Esophagus mucosa (tissue), 1 donor: ENCODE data around the gene SERPINA1. TPM values are rescaled to one million over a fixed set of nuclear protein-coding genes. Genes with fewer than 3 reads are reported as not detected.

Experiments
- ATAC-seq: fragments of 200-7000 bp; cut with Tn5 transposase; one replicate; pipeline ENCODE4 v1.9.1; 2020
- total RNA-seq: library from RNA; stranded (reverse); gene quantifications from one replicate; pipeline ENCODE4 v1.2.4, GENCODE V29; 2023
- donor health status: DM: yes; HTN: yes; CAD: no.

Gene SERPINA1
- total RNA-seq, 1 donor from 2014 or later = 4.3 TPM

DNA sequence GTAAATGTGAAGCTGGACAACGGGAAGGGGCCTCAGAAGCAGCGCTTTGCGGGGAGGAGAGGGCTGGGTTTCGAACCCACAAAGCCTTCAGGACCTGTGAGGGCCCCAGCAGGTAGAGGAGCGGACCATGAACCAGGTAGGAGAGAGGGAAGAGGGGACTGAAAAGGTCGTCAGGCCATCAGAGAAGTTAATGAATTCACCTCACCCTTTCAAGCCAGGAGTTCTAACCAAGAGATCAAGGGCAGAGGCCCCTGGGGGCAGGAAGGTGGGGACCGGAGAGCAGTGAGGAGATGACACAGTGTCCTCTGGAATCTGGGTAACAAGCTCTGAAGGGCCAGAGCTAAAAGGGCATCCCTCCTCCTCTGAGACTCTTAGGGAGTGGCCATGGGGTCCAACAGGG is 19.4 kb downstream of the SERPINA1 start:
- no peak for ATAC-seq

DNA sequence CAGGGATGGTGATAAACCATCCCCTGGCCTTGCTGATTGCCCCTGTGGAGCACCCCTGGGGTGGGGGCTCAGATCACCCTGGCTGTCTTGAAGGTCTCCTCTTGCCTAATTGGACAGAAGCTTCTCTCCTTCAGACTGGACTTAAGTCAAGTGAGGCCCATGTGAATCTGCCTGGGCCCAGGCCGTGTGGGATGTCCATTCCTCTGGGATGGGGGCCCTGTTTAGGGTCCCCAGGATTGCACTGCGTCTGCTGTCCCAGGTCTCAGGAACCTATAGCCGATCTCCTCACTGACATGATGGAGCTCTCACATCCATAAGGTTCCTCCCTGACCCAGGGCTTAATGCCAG is 20.2 kb downstream of the SERPINA1 start:
- no peak for ATAC-seq

DNA sequence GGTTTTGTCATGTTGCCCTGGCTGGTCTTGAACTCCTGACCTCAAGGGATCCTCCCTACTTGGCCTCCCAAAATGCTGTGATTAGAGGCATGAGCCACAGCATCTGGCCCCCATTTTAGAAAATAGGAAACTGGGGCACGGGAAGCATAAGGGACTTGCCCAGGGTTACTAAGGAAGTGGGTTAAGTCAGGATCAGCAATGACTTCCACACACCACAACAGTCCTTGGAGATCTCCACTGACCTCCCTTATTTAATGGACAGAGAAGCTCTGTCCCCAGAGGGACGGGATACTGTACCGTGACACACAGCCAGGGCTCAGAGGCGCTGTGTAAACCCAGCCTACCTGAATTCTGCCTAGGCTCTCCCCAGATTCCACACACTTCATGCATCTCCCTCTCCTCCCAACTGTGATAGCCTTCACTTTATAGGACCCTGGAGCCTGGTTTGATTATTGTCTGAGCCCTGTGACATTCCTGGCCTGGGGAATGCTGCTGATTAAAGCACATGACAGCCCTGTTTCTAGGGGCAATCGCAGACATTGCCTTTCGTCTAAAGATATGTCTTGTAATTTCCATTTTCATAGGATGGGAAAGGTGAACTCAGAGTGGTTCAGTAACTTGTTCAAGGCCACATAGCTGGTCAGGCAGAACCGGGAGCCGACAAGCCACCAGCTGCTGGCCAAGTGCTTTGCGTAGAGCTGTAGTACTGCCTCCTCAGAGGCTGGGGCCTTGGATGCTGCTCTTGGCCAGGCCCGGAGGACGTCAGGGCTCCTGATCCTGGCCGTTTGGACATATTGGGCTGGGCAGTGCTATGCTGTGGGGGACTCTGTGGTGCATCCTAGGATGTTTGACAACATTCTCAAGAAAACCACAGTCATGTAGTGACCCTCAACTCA is 20.8 kb downstream of the SERPINA1 start:
- no peak for ATAC-seq

DNA sequence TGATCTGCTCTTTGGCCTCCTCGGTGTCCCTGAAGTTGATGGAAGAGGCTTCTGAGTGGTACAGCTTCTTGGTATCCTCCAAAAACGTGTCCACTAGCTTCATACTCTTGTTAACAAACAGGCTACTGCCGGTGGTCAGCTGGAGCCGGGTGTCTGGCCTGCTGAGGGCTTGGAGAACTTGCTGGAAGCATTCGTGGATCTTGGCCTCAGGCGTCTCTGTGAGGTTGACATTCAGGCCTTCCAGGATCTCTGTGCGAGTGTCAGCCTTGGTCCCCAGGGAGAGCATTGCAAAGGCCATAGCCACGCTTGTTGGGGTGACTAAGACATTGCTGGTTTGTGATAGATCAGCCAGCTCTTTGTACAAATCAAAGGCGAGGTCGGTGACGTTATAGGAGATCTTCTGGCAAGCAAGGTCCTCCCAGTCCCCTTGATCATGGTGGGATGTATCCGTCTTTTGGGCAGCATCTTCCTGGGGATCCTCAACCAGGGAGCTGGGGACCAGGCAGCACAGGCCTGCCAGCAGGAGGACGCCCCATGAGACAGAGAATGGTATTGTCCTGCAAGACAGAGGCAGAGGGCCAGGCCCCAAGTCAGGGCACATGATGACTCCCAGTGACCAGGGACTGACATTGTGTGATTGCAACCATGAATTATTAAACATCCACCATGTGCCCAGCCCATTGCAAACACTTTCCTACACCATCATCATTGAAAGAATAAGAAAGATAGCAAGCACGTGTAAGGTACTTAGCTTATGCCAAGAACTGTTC is 22.1 kb downstream of the SERPINA1 start, which contains the start of gene SERPINA2:
TSS of gene SERPINA2 (minus strand) at position 553 of the 770 bp plus-strand sequence.
- no peak for ATAC-seq

DNA sequence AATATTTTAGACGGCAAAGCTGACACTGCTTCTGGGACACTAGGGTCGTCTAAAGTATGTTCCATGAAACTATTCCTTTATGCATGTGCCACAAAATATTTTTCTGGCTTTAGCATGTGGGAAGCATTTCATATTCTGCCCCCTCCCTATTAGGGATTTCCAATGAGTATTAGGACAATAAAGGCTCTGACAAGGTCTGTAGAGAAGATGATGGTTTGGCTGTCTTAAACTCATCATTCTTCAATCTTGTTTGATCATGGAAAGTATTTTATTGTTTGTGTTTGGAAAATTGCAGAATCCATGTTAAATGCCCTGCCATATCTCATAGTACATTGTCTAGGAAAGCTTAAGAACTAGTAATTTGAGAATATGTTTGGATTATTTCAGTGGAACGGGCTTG is 22.8 kb downstream of the SERPINA1 start:
- no peak for ATAC-seq

DNA sequence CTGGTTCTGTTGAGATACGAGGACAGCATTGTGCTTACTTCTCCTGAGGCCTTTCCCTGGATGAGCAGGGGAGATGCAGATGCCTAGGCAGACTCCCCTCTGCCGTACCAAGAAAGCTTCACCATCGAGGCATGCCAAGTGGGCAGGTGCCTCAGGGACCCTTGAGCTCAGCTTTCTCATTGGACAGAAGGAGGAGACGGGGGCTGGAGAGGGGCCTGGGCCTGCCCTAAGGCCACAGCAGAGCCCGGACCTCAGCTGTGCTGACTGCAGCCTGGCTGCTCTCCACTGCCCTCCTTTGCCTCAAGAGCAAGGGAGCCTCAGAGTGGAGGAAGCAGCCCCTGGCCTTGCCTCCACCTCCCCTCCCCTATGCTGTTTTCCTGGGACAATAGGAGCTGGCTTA is 23.4 kb downstream of the SERPINA1 start:
- no peak for ATAC-seq

DNA sequence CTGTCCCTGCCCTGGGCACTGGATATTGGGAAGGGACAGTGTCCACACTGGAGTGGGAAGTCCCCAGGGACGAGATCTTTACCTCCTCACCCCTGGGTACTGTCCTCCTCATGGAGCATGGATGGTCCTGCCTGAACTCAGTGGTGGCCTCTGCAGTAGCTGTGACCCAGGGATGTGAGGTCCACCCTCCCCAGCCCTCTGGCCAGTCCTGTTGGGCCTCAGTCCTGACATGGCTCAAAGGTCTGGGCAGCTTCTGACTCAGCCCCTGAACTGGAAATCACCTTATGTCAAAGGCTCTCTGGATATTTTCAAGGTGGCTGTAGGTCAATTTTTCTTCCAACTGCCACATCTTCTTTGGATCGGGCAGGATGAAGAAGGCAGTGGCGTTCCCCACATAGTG is 24.4 kb downstream of the SERPINA1 start:
- ATAC-seq = no peak

DNA sequence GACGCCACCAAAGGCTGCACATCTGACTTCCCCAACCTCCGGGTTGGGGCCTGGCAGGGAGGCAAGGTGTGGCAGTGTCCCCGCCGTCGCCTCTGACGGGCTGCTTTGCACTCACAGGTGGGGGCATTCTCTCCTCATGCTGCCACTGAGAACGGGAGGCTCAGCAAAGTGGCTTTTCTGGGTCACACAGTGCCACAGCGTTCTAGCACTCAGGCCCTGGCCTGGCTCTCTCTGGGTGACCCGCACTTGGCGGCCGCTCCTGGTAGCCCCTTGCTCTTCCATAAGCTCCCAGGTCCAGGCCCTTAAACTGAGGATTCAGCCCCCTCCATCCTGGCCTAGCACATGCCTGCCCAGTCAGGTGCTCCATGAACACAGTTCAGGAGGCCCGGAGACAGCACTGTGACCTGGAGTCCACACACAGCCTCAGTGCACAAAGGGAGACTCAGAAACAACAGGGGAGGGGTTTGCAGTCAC is 25.2 kb downstream of the SERPINA1 start:
- no peak for ATAC-seq

DNA sequence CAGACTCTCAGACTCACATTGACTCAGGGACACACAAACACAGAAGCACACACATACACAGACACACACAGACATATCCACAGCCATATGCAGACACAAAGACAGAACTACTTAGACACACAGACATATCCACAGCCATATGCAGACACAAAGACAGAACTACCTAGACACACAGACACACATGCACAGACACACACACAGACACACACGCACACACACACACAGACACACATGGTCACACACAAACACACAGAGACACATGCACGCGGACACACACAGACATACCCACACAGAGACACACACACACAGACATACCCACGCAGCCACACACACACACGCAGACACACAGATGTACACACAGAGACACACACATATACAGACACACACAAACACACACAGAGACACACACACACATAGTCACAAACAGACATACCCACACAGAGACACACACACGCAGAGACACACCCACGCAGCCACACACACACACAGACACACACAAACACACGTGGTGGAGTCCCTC is 25.7 kb downstream of the SERPINA1 start:
- ATAC-seq = no peak

DNA sequence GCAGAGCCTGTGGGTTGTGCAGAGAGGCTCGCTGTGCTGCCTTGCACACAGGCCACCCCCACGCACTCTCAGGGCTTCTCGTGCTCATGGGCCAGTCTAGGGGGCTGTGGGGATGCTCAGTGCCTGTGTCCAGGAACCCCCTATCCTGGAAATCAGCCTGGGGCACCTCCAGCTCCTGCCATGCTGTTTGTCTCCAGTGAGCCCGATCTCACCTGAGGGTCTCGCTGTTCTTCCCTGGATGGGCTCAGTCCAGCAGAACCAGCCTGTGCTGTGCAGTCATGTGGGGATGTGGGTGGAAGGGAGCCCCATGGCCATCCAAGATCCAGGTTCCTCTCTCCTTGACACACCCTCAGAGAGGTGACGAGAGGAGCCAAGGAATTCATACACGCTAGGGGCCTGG is 26.7 kb downstream of the SERPINA1 start:
- ATAC-seq = no peak

DNA sequence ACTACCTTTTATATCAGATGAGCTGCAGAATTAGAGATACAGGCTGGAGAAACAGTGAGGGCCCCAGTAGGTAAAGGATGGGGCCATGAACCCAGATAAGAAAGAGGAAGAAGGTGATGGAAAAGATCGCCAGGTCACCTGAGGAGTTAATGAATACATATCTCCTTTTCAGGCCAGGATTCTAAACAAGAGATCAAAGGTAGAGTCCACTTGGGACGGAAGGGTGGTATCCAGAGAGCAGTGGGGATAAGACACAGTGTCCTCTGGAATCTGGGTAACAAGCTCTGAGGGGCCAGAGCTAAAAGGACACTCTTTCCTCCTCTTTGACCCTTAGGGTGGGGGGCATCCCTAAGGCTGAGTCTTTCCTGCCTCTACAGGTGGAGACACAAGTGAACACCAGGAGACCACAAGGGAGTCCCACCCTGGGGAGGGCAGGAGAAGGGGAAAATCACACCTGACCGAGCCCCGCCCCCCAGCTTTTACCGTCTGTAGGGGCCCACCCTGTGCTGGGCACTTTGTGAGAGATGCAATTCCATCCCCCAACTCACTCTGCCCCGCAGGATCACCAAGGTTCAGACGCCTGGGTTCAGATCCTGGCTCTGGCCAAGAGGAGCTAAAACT is 27.3 kb downstream of the SERPINA1 start:
- no peak for ATAC-seq

DNA sequence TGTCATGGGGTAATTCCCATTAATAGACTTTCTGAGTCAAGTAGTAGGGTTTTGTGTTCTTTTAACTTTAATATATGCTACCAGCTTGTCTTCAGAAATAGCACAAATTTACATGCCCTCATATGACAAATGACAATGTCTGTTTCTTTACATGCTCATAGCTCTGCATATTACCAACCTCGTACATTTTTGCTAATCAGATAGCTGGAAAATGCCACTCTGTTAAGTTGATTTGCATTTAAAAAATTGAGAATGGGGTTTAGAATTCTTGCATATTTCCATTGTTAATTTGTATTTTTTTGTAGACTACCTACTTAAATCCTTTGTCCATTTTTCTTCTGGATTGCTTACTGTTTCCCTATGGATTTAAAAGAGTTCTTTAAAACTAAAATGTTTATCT is 31.2 kb downstream of the SERPINA1 start:
- ATAC-seq = no peak

DNA sequence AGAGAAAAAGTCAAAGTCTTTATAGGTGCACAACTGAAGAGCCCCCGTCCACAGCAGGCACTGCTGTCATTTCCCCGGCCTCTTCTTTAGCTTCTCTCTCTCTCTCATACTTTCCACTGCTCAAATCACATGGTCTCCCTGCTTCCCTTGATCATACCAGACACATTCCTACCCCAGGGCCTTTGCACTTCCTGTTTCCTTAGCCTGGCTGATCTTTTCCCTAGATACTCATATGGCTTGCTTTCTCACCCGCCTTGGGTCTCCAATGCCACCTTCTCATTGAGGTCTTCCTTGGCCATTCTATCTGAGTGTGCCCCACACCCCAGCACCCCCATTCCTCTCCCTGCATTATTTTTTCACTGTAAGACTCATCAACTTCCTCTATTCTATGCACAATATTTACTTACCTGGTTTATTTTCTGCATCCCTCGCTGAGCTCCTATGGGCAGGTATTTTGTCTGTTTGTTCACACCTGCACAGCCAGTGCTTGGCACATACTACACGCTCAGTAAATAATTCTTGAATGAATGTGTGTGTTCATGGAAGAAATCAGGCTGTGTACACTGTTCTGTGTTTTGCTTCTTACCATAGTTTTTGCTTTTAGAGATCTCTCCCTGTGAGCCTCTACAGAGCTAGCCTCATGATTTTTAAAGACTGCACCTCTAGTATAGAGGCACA is 31.9 kb downstream of the SERPINA1 start:
- no peak for ATAC-seq

DNA sequence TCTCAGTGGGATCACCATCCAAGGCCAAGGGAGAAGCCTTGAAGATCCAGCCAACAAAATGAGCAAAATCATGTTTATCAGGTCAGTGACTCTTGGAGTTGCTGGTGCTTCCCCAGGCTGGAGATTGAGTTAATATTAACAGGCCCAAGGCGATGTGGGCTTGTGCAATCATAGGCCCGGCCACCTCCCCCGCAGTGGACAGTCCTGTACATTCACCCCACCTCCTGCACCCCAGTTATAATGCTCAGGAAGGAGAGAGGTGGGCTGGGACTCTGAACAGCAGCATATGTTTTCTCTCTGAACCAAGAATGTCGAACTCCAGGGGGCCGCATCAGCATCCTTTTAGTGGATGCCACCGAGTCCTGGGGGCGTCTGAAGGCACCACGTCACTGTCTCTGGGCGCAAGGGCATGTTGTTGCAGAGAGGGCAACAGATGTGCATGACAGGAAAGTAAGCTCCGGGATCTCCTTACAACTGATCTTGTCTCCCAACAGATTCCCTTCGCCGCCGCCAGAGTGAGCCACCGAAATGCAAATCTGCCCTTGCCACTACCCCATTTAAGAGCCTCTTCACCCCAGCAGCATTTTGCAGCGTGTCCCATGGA is 33.1 kb downstream of the SERPINA1 start:
- ATAC-seq = peak; percentile 11

DNA sequence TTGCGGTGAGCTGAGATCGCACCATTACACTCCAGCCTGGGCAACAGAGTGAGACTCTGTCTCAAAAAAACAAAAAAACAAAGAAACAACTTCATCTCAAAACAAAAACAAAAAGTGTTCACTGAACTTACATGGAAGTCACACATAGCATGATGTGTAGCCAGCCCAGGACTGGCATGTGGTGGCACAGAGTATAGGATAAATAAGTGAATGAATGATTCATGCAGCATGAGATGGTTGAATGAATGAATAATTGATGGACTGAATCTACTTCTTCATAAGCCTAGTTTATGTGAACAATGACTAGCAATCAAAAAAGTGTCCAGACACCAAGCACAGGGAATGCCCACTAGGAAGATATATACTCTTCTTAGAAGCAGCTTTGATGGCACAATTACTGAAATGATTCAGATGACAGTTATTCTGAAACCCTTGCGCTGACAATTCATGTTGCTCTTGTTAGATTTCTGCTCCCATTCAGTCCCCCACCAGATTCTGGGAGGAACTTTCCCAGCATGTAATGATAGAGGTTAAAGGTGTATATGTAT is 33.7 kb downstream of the SERPINA1 start:
- ATAC-seq = no peak

DNA sequence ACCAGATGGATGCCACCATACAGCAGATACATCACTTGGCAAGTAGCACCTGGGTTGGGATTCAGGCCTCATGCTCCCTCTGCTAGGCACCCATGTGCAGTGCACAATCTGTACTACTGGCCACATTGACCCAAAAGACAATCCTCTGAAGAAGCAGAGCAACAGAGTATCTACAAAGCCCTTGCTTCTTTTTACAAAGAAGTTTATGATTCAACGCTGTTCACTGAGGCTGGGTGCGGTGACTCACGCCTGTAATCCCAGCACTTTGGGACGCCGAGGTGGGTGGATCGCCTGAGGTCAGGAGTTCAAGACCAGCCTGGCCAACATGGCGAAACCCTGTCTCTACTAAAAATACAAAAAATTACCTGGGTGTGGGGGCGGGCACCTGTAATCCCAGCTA is 34.2 kb downstream of the SERPINA1 start:
- ATAC-seq = peak; percentile 56

DNA sequence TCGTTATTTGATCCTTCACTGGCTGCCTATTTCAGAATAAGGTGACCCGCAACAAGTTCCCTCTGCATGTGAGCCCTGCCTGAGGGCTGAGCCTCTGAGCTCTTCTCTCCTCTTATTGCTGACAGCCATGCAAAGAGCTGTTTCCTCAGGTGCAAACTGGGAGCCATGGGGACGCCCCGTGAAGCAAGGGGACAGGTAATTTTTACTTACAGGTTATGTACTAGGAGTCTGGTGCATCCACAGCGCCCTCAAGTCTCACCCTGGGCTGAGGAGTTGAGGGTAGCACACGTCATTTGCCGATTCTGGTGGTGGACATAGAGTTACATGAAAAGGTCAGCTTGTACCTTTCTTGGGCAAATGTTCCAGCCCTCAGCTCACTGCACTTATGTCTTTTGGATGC is 39.1 kb downstream of the SERPINA1 start:
- no peak for ATAC-seq

DNA sequence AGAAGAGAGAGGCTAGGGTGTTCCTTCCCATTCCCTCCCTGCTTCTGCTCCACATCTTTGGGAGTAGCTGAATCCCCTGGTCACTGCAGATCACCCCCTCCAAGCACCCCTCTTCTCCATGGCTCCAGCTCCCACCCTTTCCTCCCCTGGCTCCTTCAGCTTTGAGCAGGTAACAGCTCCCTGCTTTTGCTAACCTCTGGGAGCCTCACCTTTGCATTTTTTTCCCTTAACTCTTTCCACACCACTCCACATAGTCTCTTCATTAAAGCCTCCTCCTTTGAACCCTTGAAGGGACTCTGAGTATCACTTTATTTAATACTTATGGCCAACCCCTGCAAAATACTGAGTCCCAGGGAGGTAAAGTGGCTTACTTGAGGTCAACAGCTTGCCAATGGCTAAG is 39.6 kb downstream of the SERPINA1 start:
- no peak for ATAC-seq

DNA sequence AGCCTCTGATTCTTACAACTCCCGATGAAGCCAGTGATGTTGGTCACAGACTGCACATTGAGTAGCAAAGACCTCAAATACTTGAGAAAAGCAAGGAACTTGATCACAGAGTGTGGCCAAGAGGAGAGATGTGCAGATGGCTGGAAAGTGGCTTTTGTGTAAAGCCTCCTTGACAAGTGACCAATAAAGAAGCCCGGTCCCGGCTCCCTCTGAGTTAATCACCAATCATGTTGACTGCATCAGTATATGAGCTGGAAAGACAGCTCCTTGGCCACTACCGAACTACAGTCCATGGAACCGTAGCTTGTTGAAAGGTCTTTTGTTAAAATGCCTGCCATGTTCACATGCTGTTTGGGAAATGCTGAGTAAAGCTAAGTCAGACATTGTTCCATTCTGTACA is 41.6 kb downstream of the SERPINA1 start:
- no peak for ATAC-seq

DNA sequence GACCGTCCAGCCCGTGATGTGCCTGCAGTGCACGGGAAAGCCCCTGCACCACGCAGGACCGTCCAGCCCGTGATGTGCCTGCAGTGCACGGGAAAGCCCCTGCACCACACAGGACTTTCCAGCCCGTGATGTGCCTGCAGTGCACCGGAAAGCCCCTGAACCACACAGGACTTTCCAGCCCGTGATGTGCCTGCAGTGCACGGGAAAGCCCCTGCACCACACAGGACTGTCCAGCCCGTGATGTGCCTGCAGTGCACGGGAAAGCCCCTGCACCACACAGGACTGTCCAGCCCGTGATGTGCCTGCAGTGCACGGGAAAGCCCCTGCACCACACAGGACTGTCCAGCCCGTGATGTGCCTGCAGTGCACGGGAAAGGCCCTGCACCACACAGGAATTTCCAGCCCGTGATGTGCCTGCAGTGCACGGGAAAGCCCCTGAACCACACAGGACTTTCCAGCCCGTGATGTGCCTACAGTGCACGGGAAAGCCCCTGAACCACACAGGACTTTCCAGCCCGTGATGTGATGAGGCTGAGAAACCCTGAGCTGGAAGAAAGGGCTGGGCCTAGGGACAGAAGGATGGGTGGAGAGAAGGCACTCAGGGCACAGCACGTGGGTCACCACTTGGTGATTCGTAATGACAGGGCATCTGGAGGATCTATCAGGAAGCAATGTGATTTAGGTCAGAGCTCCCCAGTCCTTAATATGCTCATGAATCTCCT is 42.2 kb downstream of the SERPINA1 start:
- ATAC-seq = peak; percentile 43
